Smooth muscle cell (in vitro differentiated cells): ENCODE data around the gene ISOC2. TPM values are rescaled to one million over a fixed set of nuclear protein-coding genes. Genes with fewer than 3 reads are reported as not detected.

Experiments
- DNase-seq: peaks from one replicate; lab custom pipeline; 2025; ENCODE audit not compliant: unreplicated experiment; lab: John Stamatoyannopoulos, UW
- H2AFZ ChIP-seq: fragments of 200-600 bp; sonication (generic); 2 replicates; pipeline ENCODE4 v1.6.0; 2016; ENCODE audit warnings: antibody characterized with exemption, low read depth, mild to moderate bottlenecking
- H3F3A ChIP-seq: fragments of 200-600 bp; sonication (generic); 2 replicates; pipeline ENCODE4 v1.6.0; 2017; ENCODE audit warnings: antibody characterized with exemption, low read depth
- H3K27ac ChIP-seq: fragments of 200-600 bp; sonication (generic); 2 replicates; pipeline ENCODE4 v1.5.1; 2016; ENCODE audit warnings: low read depth, mild to moderate bottlenecking
- H3K27me3 ChIP-seq: fragments of 200-600 bp; sonication (generic); 2 replicates; pipeline ENCODE4 v1.6.1; 2016; ENCODE audit warnings: low read depth, mild to moderate bottlenecking
- H3K36me3 ChIP-seq: fragments of 200-600 bp; sonication (generic); 2 replicates; pipeline ENCODE4 v1.5.1; 2016; ENCODE audit warnings: low read depth
- H3K4me1 ChIP-seq: fragments of 200-600 bp; sonication (generic); 2 replicates; pipeline ENCODE4 v1.5.1; 2016; ENCODE audit warnings: low read depth
- H3K4me2 ChIP-seq: fragments of 200-600 bp; sonication (generic); 2 replicates; pipeline ENCODE4 v1.6.0; 2016; ENCODE audit warnings: mild to moderate bottlenecking
- H3K4me3 ChIP-seq: fragments of 200-600 bp; sonication (generic); 2 replicates; pipeline ENCODE4 v1.5.1; 2016; ENCODE audit warnings: mild to moderate bottlenecking
- H3K79me2 ChIP-seq: fragments of 200-600 bp; sonication (generic); 2 replicates; pipeline ENCODE4 v1.6.0; 2016; ENCODE audit warnings: low read depth, mild to moderate bottlenecking
- H3K9ac ChIP-seq: fragments of 200-600 bp; sonication (generic); 2 replicates; pipeline ENCODE4 v1.6.0; 2016; ENCODE audit warnings: low read depth
- H3K9me3 ChIP-seq: fragments of 200-600 bp; sonication (generic); replicated peaks from 2 replicates; pipeline ENCODE4 v1.5.1; 2016; ENCODE audit warnings: low read depth
- H4K20me1 ChIP-seq: fragments of 200-600 bp; sonication (generic); 2 replicates; pipeline ENCODE4 v1.6.0; 2016; ENCODE audit warnings: low read depth
- CTCF ChIP-seq: fragments of 200-600 bp; sonication (generic); IDR thresholded peaks from 2 replicates; pipeline ENCODE4 v1.5.1; 2017; ENCODE audit warnings: borderline replicate concordance, mild to moderate bottlenecking, antibody characterized with exemption; ENCODE audit not compliant: insufficient read depth, poor library complexity, severe bottlenecking
- WGBS: methylation state at CpG from one replicate; pipeline ENCODE4 v1.1.7; 2016; ENCODE audit warnings: low lambda C conversion rate; 5-methylcytosine and 5-hydroxymethylcytosine counted together
- polyA plus RNA-seq: library from polyadenylated mRNA; unstranded; fragments of >200 nt; fragmentation: Nextera tagmentation; extraction: Ambion mirVana; gene quantifications from 2 replicates; pipeline ENCODE4 v1.2.1, GENCODE V29; 2016
- total RNA-seq: library from RNA; depleted of rRNA; stranded (reverse); fragments of >200 nt; gene quantifications from 2 replicates; pipeline ENCODE4 v1.2.3, GENCODE V29; 2014

The ISOC2 gene
- total and polyA plus RNA-seq, 2 experiments from 2014 or later = 56.5 to 61.4 TPM

- TF ChIP-seq CTCF = no peak
- no peak overlapping the region for H3K9ac ChIP-seq
- H3K9me3 ChIP-seq = no peaks in the 10 kb centered on the region
- H3F3A ChIP-seq = peaks cover 5% of the 10 kb centered on the region
- H3K36me3 ChIP-seq = no peaks in the 10 kb centered on the region
- H3K4me3 ChIP-seq = no peak overlapping the region
- H4K20me1 ChIP-seq = no peaks in the 10 kb centered on the region
- no peak overlapping the region for H2AFZ ChIP-seq
- no peak overlapping the region for H3K27ac ChIP-seq
- H3K4me2 ChIP-seq = no peak overlapping the region
- H3K27me3 ChIP-seq = no peaks in the 10 kb centered on the region
- 91% methylated on average over 52 of the region's 52 CpGs for WGBS
- no peak for DNase-seq
- no peaks in the 10 kb centered on the region for H3K79me2 ChIP-seq
- H3K4me1 ChIP-seq = peaks cover 27% of the 10 kb centered on the region
Observed at GRCh38 chr19:55490478-55491432, 29.3 kb upstream of the ISOC2 start.

GRCh38 chr19:55489711-55490477 lies 28.5 kb upstream of the ISOC2 start:
- H3K36me3 ChIP-seq = no peaks in the 10 kb centered on the region
- no peak overlapping the region for H3K4me2 ChIP-seq
- no peak for DNase-seq
- H3K4me3 ChIP-seq = no peak overlapping the region
- WGBS = 94% methylated on average over 14 of the region's 21 CpGs
- H3K79me2 ChIP-seq = peaks cover 7% of the 10 kb centered on the region
- H3K9me3 ChIP-seq = no peaks in the 10 kb centered on the region
- peaks cover 12% of the 10 kb centered on the region for H3F3A ChIP-seq
- H4K20me1 ChIP-seq = no peaks in the 10 kb centered on the region
- no peak for TF ChIP-seq CTCF
- no peak overlapping the region for H2AFZ ChIP-seq
- H3K27ac ChIP-seq = no peak overlapping the region
- H3K27me3 ChIP-seq = no peaks in the 10 kb centered on the region
- H3K9ac ChIP-seq = no peak overlapping the region
- peaks cover 32% of the 10 kb centered on the region for H3K4me1 ChIP-seq

GRCh38 chr19:55488986-55489710 lies 27.7 kb upstream of the ISOC2 start:
- Histone ChIP-seq H3K27ac (no peak overlapping the region), H4K20me1 (no peaks in the 10 kb centered on the region), H3K4me3 (no peak overlapping the region), H3K4me2 (peak overlapping the region; percentile 99), H3K4me1 (peaks cover 32% of the 10 kb centered on the region), H3K27me3 (no peaks in the 10 kb centered on the region), H3K36me3 (no peaks in the 10 kb centered on the region), H3K79me2 (peaks cover 7% of the 10 kb centered on the region), H3K9me3 (no peaks in the 10 kb centered on the region), H2AFZ (no peak overlapping the region), H3K9ac (no peak overlapping the region), H3F3A (peaks cover 12% of the 10 kb centered on the region)
- DNase-seq = no peak
- TF ChIP-seq CTCF = no peak
- 86% methylated on average over 28 of the region's 36 CpGs for WGBS
